Eye (tissue), 1 donor: ENCODE measurements around the gene LRRC14B.
"Not testable (repeated sequence)": the region's sequence is repeated elsewhere in the genome, so short reads cannot be mapped to it uniquely, and the experiment has no call there.

Experiments
- DNase-seq: peaks from one replicate; pipeline ENCODE4 v3.0.0-alpha.2; 2015

LRRC14B gene

DNA sequence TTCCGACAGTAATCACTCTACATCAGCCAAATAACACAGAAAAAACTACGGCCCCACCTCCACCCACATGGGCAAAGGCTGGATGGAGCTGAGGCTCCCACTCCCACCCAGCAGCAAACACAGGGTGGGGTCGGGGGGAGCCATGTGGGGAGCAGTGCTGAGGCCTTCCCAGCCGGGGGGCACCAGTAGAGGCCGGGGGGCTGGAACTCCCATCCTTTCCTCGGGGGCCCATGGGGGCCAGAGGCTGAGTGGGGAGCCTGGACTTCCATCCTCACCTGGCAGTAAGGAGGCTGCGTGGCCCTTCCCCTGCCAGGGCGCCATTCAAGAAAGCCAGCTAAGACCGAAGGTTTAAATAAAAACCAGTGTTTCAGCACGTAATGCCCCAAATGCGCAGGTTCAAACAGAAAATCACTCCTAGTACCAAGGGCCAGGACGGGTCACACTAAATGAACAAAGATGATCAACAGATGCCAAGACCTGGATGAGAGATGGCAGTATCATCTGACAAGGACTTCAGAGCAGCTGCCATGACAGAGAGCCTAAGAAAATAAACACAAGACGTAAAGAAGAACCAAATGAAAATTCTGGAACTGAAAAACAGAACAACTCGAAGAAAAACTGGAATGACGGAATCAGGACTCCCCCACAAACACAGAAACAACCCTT, 17.3 kb downstream of the LRRC14B start:
- DNase-seq = no peak

DNA sequence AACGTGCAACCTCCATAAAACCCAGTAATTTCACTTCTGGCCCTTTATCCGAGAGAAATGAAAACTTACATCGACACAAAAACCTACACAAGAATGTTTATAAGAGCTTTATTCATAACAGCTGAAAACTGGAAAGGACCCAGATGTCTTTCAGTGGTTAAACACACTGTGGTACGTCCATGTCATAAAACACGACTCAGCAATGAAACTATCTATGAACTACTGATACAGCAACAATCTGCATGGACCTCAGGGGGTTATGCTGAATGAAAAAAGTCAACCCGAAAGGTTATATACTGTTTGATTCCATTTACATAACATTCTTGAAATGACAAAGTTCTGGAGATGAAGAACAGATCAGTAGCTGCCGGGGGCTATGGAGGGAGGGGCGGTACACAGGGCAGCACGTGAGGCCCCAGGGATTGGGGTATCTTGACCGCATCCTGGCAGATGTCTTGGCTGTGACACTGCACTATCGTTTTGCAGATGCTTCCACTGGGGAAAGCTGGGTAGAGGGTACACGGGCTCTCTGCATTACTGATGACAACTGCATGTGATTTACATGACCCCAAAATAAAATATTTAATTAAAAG, 22.6 kb downstream of the LRRC14B start:
- DNase-seq = no peak

DNA sequence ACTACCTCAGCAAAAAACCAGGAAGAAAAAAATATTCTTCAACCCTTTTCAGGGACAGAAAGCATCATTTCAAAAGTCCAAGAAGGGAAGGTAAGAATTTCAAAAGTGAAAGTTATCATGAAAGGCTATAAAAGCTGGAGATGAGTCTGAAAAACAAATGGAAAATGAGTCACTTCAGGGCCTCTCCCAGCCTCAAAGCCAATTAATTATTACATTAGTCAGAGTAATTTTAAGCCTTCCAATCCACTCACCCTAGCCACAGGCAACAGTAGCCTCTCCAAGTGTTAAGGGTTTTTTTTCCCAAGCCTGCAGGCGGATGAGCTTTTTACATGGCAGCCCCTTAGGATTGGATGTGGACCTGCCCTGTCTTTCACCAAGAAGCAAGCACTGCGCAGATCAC, 24.0 kb downstream of the LRRC14B start:
- DNase-seq = not testable (repeated sequence)

DNA sequence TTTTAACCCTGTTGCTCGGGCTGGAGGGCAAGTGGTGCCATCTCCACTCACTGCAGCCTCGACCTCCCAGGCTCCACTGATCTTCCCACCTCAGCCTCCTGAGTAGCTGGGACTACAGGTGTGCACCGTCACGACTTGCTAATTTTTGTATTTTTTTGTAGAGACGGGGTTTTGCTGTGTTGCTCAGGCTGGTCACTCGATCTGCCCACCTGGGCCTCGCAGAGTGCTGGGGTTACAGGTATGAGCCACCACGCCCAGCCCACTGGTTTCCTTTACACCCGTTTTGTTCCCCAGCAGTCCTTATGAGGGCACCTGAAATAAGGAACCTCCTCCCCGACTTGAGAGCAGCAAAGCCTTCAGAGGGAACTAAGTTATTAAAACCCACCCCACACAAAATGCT, 24.8 kb downstream of the LRRC14B start:
- DNase-seq = not testable (repeated sequence)

DNA sequence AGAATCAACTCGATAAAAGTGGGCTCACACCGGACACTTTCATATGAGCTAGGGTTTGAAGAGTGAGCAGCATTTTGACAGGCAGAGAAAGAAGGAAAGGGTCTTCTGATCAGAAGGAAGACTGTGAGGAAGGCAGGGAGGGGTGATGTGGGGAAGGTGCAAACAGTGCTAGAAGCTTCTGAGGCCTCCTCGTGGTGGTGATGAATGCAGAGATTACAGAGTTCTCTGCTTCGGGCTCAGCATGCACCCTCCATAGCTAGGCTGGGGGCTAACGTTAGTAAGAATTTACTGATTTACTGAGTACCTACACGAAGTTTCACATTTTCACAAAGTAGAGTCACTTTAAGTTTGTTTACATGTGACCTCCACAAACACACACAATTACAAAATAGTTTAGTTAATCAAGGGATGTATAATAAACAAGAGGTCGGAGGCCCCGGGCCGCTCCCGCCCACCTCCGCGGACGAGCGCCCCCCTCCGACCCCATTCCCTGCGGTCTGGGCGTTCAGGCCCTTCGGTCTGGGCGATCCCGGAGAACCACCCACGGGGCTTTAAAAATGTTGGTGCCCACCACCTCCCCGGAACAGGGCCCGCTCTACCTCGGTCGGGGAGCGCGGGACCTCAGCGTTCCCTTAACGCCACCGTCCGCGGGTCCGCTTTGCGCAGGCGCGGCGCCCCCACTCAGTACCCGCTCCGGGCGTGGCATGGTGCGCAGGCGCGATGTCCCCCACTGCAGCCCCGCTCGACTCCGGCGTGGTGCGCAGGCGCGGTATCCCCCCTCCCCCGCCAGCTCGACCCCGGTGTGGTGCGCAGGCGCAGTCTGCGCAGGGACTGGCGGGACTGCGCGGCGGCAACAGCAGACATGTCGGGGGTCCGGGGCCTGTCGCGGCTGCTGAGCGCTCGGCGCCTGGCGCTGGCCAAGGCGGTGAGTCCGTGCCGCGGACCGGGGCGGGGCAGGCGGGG, 26.5 kb downstream of the LRRC14B start, which contains the start of the genes CCDC127 and SDHA:
TSS of gene CCDC127 (minus strand) at position 660 of the 963 bp plus-strand sequence. CDS start 1,304 bp downstream, outside the sequence.
TSS of gene SDHA (plus strand) at position 827 of the 963 bp plus-strand sequence. CDS start at position 863, 36 bp downstream.
- DNase-seq = peak; percentile 99

DNA sequence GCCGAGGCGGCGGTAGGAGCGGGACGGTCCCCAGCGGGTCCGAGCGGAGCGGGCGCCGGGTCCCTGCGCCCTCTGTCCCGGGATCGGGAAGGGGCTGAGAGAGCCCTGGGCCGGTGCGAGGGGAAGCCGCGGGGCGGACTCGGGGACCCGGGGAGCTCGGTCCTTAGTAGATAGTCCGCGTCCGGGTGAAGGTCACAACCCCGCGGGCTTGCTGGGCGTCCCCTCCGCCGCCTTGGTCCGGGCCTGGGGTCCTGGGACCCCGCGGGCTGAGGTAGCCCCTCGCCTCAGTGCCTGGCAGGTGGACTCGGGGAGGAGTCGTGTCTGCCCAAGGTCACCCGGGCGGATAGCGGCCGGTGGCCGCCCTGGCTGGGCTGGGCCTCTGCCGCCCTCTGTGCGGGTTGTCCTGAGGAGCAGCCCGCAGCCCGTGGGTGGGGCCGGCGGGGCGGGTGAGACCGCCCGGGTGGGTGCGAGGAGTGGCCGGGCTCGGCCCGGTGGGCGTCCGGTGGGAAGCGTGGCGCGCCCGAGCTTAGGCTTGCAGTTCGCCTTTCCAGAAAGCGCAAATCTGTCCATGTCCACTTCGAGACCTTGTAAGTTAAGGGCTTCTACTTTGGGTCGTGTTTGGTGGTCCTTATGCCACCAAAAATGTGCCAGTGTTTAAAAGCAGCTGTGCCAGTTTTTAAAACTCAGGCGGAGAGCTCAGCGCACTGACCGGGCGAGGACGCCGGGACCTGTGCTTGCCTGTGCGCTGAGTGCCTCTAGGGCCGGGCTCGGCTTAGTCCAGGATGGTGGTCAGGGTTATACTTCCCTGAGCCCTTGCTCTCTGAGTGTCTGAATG, 27.4 kb downstream of the LRRC14B start:
- DNase-seq = peak; percentile 57

DNA sequence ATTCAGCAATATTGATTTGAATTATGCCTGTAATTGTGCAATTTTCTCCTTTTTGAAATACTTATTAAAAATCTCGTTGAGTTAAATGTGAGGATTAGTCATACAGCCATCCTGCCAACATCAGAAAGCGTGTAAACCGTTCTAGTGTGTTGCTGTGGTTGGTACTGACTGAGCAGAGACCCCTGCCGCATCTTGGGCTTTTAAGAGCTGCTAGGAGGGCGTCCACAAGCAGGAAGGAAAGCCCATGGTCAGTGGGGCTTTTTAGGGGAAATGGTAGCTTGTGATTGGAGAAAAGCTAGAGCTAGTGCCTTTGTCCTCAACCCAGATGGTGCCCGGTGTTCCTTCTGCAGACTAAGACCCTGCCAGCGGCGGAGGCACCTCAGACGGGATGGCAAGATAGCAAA, 28.2 kb downstream of the LRRC14B start:
- DNase-seq = peak; percentile 24

DNA sequence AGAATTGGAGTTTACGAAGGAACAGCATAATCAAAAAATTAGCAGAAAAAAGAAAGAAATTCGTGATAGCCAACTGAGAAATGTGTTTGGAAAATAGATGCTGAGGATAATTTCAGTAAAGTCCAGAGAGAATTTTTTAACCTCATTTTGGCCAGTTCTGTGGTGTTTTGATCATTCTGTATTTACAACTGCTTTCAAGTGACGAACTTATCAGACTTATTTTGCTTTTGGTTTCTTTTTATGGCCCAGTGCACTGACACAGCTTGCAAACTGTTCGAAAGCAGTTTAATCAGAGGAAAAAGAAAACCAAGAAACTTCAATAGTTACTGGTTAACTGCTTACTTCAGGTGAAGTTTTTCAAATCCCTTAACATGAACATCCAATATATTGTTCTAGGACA, 28.7 kb downstream of the LRRC14B start:
- no peak for DNase-seq

DNA sequence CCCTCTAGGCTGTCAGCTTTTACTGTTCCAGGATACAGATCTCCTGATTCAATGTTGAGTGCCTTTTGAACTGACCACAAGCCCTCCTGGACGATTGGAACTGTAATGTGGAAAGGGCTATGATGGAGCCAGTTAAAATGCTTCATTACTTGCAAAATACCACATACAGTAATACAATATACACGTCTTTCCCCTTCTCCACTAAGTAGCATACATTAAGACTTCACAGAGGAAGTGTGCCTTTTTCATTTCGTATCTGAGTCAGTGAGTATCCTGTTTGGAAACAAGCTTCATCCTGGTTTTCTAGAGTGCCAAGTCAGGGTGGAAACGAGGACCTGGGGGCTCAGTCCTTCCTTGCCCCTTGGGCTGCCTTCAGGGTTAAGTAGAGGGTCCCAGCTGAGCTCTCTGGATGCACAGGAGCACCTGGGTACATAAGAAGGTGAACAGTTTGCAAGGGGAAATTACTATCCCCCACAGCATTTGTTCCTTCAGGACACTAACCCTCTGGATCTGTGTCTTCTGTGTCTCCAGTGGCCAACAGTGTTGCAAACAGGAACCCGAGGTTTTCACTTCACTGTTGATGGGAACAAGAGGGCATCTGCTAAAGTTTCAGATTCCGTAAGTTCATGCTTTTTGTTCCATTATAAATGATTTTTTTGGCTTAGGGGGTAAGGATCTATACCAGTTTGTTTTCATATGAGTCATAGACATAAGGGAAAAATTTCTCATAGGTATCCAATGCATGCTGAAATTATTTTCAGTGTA, 31.8 kb downstream of the LRRC14B start:
- DNase-seq = not testable (repeated sequence)

DNA sequence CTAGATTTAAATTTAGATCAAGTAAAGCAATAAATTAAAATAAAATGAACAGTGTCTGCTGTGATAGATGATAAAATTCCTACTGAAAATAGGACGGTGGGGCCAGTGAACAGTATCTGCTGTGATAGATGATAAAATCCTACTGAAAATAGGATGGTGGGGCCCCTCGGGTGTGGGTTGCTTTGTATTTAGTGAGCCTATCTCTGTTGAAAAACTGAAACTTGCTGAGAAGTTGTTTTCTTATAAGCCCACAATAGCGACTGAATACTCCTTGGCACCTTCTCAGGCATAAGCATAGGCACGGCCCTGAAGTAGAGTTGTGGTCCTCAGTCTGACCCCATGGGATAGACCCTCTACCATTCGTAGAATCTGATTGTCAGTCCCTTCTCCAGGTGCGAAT, 32.5 kb downstream of the LRRC14B start:
- no peak for DNase-seq

DNA sequence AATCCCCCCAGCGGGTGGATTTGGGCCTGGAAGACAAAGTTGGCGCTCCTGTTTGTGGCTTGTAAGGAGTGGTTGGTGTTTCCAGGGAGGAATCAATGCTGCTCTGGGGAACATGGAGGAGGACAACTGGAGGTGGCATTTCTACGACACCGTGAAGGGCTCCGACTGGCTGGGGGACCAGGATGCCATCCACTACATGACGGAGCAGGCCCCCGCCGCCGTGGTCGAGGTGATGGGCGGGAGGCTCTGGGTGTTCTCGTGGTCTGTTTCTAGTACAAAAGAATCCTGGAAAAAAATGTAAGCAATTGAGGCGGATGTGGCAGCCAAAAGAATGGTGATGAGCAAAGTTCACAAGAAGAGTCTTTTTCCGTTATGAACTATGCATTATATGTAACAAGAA, 34.0 kb downstream of the LRRC14B start:
- no peak for DNase-seq

DNA sequence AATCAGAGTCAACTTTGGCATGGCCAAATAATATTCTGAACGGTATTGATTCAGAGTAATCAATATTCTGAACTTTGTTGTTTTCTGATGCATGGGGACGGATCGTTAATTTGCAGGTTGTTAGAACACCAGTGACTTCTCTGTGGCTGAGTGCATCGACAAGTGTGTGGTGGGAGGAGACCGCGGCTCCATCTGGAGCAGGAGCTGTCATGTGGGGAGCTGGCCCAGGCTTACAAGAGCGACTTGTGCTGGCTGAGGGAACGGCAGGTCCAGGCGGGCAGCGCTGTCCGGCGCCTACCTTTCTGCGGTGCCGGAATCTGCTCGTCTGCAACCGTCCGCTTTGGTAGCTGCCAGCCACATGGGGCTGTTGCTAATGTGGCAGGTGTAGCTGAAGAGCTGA, 36.1 kb downstream of the LRRC14B start:
- not testable (repeated sequence) for DNase-seq

DNA sequence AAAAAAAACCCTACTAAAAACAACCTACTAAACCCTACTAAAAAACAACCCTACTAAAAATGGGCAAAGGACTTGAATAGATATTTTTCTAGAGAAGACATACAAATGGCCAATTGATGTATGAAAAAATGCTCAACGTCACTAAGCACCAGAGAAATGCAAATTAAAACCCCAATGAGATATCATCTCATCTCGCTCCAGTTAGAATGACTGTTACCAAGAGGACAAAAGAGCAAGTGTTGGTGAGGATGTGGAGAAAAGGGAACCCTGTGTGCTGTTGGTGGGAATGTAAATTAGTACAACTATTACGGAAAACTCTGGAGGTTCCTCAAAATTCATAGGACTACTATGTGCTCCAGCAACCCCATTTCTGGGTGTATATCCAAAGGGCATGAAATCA, 37.6 kb downstream of the LRRC14B start:
- DNase-seq = no peak

DNA sequence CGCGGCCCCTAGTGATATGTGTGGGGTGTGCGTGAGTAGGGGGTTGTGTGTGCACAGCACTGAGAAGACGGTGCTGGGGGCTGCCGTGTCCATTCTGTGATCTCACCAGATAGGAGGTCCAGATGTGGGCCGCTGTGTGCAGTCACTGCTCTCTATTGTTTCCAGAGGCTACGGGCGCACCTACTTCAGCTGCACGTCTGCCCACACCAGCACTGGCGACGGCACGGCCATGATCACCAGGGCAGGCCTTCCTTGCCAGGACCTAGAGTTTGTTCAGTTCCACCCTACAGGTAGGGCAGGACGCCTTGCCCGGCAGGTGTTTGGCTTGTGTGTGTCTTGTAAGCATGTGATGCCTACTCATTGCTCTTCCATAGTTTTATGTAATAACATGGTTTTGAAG, 39.4 kb downstream of the LRRC14B start:
- no peak for DNase-seq

DNA sequence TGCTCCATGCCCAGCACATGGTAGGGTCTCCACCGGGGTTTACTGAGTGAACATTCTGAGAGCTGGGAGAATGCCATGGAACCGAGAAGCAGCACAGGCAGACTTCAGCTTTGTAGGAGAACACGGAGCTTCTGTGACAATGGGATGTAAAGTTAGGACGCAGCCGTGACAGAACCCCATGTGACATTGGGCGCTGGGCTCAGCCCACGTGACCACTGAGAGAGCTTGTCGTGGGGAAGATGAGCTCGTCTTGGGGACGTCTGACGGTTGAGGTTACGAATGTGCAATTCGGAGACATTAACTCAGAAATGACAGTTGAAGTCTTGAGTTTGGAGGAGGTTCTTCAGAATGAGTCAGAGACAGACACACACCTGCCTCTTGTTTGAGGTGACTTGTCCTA, 40.4 kb downstream of the LRRC14B start:
- no peak for DNase-seq

DNA sequence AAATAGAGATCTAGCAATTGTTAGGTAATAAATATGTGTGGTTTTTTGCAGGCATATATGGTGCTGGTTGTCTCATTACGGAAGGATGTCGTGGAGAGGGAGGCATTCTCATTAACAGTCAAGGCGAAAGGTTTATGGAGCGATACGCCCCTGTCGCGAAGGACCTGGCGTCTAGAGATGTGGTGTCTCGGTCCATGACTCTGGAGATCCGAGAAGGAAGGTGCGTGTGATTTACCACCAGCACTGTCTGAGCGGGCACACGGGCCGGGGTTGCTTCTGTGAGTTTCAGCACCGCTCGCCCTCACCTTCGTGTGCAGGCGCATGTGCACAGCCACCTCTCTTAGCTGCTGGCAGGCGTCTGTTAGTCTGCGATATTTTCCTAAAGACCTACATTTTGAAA, 42.1 kb downstream of the LRRC14B start:
- DNase-seq = not testable (repeated sequence)

DNA sequence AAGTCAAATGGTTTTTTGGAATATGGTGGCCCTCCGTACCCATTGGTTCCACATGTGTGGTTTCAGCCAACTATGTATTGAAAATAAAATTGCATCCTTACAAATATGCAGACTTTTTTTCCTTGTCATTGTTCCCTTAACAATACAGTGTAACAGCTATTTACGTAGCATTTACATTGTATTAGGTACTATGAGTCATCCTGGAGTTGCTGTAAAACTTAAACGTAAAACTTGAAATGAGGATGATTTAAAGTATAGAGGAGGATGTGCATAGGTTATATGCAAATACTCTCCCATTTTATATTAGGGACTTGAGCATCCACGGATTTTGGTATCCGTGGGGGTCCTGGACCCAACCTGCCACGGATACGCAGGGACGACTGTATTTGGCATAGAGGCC, 43.2 kb downstream of the LRRC14B start:
- DNase-seq = no peak

DNA sequence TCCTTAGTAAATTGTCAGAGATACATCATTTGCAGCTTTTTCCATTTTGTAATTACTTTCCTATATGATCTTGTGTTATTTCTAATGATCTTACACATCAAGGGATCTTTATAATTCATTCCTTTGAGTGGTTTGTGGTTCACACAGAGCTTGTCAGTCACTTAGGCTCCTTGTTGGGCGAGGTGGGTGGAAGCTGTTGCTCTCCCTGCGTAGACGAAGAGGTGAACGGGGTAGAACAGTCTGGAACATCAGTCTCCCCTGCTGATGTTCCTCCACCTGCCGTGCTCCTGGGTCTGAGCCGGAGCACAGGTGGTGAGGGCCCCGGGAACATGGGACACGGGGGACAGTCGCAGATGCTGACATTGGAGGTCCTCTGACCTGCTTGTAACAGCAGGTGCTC, 44.2 kb downstream of the LRRC14B start:
- not testable (repeated sequence) for DNase-seq

DNA sequence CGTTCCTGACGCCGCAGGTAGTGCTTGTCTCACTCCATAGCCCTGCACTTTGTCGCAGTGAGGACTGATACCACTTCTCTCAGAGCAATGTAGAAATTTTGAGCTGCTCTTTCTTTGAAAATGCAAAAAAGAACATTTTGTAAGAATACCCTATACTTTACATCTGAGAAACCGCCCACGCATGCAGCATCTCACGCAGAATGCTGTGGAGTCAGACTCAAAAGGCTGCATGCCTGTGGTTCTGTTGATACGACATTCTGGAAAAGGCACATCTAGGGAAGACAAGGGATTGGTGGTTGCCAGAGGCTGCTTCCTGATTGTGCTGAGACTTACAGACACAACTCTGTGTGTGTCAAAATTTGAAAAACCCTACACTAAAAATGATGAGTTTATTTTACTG, 46.6 kb downstream of the LRRC14B start:
- DNase-seq = not testable (repeated sequence)

DNA sequence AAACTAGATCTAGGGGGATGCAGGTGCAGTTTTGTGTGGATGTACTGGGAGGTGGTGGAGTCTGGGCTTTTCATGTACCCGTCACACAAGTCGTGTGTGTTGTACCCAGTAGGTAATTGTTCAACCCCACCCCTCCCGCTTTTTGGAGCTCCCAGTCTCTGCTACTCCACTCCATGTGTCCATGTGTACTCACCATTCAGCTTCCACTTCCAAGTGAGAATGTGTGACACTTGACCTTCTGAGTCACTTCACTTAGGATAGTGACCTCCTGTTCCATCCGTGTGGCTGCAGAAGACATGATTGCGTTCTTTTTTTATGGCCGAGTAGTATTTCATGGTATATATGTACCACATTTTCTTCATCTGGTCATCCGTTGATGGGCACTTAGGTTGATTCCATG, 49.3 kb downstream of the LRRC14B start:
- not testable (repeated sequence) for DNase-seq

DNA sequence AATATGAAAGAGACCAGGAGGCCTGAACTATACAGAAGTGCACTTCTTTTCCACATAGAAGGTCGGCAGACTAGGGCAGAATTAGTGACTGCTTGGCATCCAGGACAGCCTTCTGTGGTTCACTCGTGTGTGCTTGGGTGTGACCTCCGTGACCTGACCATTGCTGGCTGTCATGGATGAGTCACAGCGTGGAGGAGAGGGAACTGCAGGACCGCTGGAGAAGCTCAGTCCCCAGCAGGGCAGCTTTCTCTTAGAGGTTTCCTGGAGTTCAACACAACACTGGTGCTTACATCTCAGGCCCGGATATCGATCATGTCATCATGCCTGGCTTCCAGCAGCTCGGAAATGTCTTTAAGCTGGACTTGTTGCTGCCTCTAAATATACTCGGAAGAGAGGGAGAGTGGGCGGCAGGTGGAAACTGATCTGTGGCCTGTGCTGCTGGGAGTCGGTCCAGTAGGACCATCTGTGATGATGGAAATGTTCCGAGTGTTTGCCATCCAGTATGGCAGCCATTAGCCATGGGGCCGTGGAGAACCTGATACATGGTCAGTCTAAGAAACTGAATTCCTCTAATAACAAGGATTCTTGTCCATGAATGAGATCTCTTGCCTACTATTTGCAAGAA, 49.9 kb downstream of the LRRC14B start:
- not testable (repeated sequence) for DNase-seq
